HL-60 (cell line): Measurements from ENCODE around the gene SUFU.

Experiments
- DNase-seq, 2 experiments: peaks; one replicate each; pipeline ENCODE4 v3.0.0-alpha.2; 2010 to 2020; ENCODE audit warnings: low read depth in 1 of 2, low spot score in 1 of 2
- H3K27ac ChIP-seq: fragments of 250-450 bp; sonication (Bioruptor Pico); replicated peaks from 2 replicates; pipeline ENCODE4 v1.5.1; 2020; ENCODE audit warnings: mild to moderate bottlenecking, moderate library complexity
- H3K27me3 ChIP-seq: fragments of 250-450 bp; sonication (Bioruptor Pico); 2 replicates; pipeline ENCODE4 v1.5.1; 2021; ENCODE audit warnings: mild to moderate bottlenecking, moderate library complexity; ENCODE audit not compliant: insufficient read depth, poor library complexity, severe bottlenecking
- H3K4me3 ChIP-seq: replicated peaks from 2 replicates; pipeline ENCODE4 v1.5.1; 2011; ENCODE audit warnings: mild to moderate bottlenecking, control low read depth, low read length; ENCODE audit not compliant: insufficient read depth
- GABPA ChIP-seq: IDR thresholded peaks from 2 replicates; pipeline ENCODE4 v1.6.1; 2012; ENCODE audit warnings: low read depth
- POLR2AphosphoS5 ChIP-seq: IDR thresholded peaks from 2 replicates; pipeline ENCODE4 v1.6.1; 2012; ENCODE audit warnings: low read depth
- SPI1 ChIP-seq: IDR thresholded peaks from 2 replicates; pipeline ENCODE4 v1.6.1; 2012; ENCODE audit warnings: low read depth, mild to moderate bottlenecking, borderline replicate concordance
- TF ChIP-seq, protein P1 (sequence below): IDR thresholded peaks from 2 replicates; pipeline ENCODE4 v1.6.1; 2012; ENCODE audit warnings: low read depth; ENCODE audit not compliant: insufficient replicate concordance
- TF ChIP-seq, protein P2 (sequence below): IDR thresholded peaks from one replicate; pipeline ENCODE4 v1.5.1; 2011; ENCODE audit warnings: low read length, control low read depth, inconsistent platforms; ENCODE audit not compliant: insufficient read depth

The SUFU gene

DNA sequence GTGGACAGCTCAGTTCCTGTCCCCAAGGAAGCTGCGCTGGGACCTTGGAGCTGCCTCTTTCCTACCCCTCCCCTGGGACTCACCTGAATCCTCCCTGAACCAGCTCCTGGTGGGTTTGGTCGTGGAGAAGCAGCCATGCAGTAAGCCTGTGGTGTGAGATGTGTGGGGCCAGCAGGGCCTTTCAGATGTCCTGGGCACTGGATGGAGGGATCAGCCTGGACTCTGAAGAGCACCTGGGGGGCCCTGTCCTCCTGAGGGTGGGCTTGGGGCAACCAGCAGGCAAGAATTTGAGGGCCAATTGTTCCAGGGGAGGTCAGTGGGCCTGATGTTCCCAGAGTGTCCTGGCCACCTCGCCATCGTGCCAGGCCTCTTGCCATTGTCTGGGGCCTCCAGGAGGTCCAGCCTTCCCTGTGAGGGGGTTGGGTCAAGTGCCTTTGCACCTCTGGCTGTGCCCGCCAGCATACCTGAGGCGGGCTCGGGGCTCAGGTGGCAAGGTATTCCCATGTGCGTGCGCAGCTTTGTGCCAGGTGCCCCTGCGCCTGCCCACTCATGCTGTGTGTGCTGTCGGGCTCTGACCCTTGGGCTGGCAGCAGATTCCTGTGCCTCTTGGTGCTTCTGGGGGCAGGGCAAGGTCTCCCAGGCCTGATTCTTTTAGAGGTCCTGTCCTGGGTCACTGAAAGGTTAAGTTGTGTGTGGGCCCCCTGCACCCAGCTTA, 147.8 kb downstream of the SUFU start:
- H3K27me3 ChIP-seq: no peaks in the 10 kb centered on the region
- H3K4me3 ChIP-seq: no peak overlapping the region
- peak overlapping the region; percentile 35 for H3K27ac ChIP-seq
- TF ChIP-seq SPI1: no peak
- TF ChIP-seq, protein P1, sequence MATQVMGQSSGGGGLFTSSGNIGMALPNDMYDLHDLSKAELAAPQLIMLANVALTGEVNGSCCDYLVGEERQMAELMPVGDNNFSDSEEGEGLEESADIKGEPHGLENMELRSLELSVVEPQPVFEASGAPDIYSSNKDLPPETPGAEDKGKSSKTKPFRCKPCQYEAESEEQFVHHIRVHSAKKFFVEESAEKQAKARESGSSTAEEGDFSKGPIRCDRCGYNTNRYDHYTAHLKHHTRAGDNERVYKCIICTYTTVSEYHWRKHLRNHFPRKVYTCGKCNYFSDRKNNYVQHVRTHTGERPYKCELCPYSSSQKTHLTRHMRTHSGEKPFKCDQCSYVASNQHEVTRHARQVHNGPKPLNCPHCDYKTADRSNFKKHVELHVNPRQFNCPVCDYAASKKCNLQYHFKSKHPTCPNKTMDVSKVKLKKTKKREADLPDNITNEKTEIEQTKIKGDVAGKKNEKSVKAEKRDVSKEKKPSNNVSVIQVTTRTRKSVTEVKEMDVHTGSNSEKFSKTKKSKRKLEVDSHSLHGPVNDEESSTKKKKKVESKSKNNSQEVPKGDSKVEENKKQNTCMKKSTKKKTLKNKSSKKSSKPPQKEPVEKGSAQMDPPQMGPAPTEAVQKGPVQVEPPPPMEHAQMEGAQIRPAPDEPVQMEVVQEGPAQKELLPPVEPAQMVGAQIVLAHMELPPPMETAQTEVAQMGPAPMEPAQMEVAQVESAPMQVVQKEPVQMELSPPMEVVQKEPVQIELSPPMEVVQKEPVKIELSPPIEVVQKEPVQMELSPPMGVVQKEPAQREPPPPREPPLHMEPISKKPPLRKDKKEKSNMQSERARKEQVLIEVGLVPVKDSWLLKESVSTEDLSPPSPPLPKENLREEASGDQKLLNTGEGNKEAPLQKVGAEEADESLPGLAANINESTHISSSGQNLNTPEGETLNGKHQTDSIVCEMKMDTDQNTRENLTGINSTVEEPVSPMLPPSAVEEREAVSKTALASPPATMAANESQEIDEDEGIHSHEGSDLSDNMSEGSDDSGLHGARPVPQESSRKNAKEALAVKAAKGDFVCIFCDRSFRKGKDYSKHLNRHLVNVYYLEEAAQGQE: no peak
- no peak for TF ChIP-seq GABPA
- TF ChIP-seq, protein P2, sequence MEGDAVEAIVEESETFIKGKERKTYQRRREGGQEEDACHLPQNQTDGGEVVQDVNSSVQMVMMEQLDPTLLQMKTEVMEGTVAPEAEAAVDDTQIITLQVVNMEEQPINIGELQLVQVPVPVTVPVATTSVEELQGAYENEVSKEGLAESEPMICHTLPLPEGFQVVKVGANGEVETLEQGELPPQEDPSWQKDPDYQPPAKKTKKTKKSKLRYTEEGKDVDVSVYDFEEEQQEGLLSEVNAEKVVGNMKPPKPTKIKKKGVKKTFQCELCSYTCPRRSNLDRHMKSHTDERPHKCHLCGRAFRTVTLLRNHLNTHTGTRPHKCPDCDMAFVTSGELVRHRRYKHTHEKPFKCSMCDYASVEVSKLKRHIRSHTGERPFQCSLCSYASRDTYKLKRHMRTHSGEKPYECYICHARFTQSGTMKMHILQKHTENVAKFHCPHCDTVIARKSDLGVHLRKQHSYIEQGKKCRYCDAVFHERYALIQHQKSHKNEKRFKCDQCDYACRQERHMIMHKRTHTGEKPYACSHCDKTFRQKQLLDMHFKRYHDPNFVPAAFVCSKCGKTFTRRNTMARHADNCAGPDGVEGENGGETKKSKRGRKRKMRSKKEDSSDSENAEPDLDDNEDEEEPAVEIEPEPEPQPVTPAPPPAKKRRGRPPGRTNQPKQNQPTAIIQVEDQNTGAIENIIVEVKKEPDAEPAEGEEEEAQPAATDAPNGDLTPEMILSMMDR: no peak
- no peak for TF ChIP-seq POLR2AphosphoS5
- no peak for DNase-seq

DNA sequence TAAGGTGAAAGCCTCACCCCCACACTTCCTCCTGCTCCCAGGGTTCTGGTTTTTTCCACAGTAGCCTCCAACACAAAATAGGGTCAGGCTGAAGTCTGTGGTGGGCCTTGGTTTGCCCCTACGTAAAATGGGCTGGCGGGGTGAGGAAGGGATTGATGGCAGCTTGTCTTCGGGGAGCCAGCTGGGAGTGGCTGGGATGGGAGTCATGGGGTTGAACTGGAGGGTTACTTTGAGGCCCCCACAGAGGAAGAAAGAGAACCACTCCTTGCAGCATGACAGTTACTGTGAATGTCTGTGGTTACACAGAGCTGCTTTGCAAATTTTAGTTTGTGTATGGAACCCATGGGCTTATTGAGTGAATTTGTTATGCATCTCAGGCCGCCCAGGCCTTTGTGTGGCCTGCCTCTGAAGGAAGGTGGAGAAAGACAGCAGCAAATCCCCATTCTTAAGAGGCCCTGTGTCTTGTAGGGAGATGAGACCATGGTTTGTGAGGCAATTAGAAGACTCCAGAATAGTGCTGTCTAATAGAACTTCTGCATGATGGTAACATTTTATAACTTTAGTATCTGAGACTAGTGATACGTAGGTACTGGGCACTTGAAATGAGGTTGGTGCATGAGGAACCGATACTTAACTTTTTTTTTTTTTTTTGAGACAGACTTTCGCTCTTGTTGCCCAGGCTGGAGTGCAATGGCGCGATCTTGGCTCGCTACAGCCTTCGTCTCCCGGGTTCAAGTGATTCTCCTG, 148.6 kb downstream of the SUFU start:
- H3K27me3 ChIP-seq: no peaks in the 10 kb centered on the region
- H3K27ac ChIP-seq: peak overlapping the region; percentile 35
- TF ChIP-seq, protein P2: no peak
- TF ChIP-seq POLR2AphosphoS5 (no peak), GABPA (no peak), SPI1 (peak; percentile 15; the same call in 1 of the 2 replicates)
- TF ChIP-seq, protein P1: no peak
- no peak overlapping the region for H3K4me3 ChIP-seq
- DNase-seq: peak in 1 of 2 experiments; percentile 60

DNA sequence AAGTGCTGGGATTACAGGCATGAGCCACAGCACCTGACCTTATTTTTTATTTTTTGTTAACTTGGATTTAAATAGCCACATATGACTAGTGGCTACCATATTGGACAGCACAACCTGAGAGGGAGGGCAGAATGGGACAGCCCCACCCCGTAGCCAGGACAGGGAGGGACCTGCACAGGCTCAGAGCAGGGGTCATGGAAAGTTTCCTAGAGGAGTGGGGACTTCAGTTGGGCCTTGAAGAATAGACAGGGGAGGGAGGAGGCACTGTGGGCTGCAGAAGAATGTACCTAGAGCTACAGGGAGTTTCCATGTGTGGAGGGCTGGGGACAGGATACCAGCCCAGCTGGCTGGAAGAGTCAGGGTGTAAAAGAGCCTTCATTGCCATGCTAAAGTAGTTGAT, 149.3 kb downstream of the SUFU start:
- DNase-seq: no peak
- TF ChIP-seq SPI1 (no peak), POLR2AphosphoS5 (no peak)
- TF ChIP-seq, protein P2: no peak
- TF ChIP-seq, protein P1: no peak

More for the DNA sequence above, 149.3 kb downstream of the SUFU start:
- no peak overlapping the region for H3K4me3 ChIP-seq
- H3K27ac ChIP-seq: no peak overlapping the region
- H3K27me3 ChIP-seq: no peaks in the 10 kb centered on the region
